Occipital lobe (tissue), 2 donors: Measurements from ENCODE around the gene KIF26B. TPM values are rescaled to one million over a fixed set of nuclear protein-coding genes. Genes with fewer than 3 reads are reported as not detected.
"Not testable (repeated sequence)": the region's sequence is repeated elsewhere in the genome, so short reads cannot be mapped to it uniquely, and the experiment has no call there.

Experiments
- DNase-seq: peaks from one replicate; lab custom pipeline; 2025; lab: John Stamatoyannopoulos, UW
- total RNA-seq: library from RNA; depleted of rRNA; stranded (reverse); fragments of >200 nt; gene quantifications from one replicate; pipeline ENCODE4 v1.2.3, GENCODE V29; 2014

The KIF26B gene
- total RNA-seq, 1 donor from 2014 or later: 31.7 TPM

- DNase-seq: no peak
Observed at GRCh38 chr1:245693941-245694752, 539.4 kb downstream of the KIF26B start.

DNA sequence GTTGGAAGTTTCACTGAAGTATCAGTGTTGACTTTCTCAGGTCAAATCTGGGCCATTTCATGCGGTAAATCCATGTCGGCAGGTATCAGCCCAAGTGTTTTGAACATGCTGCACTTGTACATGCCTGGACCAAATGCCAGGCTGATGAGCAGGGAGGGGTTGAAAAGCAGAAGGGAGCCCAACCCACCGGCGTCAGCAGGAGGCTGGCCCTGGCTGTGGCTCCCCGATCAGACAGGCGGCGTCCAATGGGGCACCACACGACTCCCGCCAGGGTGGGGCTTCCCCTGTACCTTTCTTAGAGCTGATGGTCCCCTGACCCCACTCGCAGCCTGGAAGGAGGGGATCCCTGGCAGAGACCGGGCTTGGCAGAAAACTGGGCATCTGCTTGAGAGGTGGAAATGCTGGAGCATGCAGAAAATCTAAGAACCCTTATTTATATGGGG is 540.0 kb downstream of the KIF26B start:
- DNase-seq: no peak

- DNase-seq: no peak
Observed at GRCh38 chr1:245695211-245695610, 540.4 kb downstream of the KIF26B start.

DNA sequence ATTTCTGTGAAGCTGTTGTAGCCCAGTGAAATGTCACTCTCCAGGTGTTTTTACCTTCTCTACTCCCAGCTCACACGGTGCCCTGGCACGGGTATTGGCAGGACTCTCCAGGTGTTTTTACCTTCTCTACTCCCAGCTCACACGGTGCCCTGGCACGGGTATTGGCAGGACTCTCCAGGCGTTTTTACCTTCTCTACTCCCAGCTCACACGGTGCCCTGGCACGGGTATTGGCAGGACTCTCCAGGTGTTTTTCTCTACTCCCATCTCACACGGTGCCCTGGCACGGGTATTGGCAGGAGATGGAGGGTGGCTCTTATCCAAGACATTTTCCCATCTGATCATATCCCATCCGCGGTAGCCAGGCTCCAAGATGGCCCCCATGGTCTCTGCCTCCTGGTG is 540.9 kb downstream of the KIF26B start:
- DNase-seq: not testable (repeated sequence)

DNA sequence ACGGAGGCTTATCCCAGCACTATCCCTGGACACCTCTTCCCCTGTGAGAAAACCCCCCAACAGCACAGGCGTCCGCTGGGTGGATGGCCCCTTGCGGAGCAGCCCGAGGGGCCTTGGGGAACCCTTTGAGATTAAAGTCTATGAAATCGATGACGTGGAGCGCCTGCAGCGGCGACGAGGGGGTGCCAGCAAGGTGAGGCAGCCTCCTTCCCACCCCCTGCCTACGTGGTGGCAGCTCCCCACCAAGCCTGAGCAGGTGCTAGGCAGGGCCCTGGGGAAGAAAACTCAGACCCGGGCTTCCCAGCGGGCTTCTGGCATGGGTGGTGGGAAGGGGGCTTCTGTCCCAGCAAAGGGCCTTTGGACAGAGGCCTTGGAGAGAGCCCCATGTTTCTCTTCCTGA is 543.3 kb downstream of the KIF26B start:
- DNase-seq: no peak

GRCh38 chr1:245698860-245699259 is 544.1 kb downstream of the KIF26B start:
- DNase-seq: no peak

DNA sequence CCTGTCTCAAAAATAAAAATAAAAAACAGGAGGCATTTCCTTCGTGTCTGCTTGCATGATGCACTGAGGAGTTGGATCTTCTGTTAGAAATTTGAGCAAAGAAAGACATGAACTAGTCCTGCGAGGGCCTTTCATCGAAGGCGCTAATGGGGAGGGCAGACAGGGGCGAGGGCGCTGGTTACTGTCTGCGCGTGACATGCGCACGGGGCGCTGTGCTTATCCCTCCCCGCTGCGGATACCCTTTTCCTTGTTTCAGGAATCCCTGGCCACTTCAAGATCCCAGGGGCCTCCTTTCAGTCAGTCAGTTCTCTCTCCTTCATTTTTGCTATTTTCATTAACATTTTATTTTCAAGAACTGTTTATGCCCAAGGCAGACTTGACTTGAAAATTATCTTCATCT is 545.8 kb downstream of the KIF26B start:
- DNase-seq: no peak

- no peak for DNase-seq
Observed at GRCh38 chr1:245701631-245702030, 546.8 kb downstream of the KIF26B start.

DNA sequence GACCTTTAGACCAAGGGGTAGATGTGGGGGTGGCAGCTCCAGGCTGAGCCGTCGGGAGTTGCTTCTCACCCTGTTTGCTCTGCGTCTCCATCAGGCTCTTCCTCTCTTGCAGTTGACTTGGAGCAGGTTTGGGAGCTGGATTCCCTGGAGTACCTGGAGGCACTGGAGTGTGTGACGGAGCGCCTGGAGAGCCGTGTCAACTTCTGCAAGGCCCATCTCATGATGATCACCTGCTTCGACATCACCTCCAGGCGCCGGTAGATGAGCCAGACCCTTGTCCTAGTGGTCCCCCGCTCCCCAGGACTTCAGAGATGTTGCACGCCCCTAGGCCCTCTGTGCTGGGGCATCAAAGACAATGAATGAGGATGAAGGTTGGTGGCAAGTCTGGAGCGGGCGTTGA is 547.6 kb downstream of the KIF26B start:
- DNase-seq: no peak

GRCh38 chr1:245704341-245704740 is 549.6 kb downstream of the KIF26B start:
- DNase-seq: no peak

DNA sequence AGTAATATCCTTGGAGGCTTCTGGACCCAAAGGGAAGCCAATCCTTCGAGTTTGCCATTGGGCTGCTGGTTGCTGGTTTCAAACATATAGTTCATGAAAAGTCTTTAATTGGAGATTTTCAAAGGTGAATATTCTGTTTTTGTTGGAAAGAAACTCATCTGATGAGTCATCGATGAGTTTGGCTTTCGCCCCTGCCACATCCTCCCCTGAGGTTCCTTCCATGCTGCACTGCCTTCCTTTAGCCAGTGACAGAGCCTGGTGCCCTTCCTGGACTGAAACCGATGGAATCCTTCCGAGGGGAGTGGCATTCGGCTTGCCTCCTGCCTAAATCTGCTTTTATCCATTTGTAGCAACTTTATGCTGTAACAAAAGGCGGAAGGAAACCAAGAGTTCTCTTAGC is 550.0 kb downstream of the KIF26B start:
- DNase-seq: no peak

- no peak for DNase-seq
Observed at GRCh38 chr1:245707941-245708340, 553.2 kb downstream of the KIF26B start.

GRCh38 chr1:245710961-245711903 is 556.4 kb downstream of the KIF26B start:
- no peak for DNase-seq

GRCh38 chr1:245714027-245714426 is 559.2 kb downstream of the KIF26B start:
- DNase-seq: not testable (repeated sequence)

DNA sequence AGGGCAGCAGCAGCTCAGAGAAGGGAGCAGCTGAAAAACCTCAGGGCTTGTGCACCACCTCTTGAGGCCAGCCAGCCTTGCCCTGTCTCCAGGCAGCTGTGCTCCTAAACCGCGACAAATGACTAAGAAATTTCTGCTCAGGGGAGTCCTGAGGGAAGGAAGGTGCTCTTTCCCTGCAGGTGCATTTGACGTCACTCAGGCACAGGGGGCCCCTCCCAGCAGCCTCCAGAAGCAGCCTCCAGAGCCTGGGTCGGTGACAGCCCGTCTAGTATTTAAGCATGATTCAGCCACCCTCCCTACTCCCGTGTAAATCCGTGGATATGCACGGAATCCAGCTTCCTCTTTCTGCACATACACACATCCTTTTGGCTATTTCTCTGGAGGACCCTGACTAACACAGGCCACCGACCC is 560.5 kb downstream of the KIF26B start:
- no peak for DNase-seq

DNA sequence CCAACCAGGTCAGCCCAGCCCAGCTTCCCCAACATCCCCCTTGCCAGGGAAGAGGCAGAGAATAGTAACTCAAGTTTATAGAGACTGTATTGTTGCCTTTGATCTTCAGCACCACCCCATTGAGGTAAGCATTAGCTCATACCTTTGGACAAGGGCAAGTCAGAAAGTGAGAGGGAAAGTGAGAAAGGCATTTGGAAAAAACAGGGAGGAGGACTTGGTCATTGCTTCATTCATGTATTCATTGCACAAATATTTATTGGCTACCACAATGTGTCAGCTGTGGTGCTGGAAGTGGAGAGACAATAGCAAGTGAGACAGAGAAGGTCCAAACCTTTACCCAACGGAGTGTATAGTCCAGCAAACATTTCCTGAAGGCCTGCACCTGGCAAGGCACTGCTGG is 561.2 kb downstream of the KIF26B start:
- no peak for DNase-seq

- DNase-seq: no peak
Observed at GRCh38 chr1:245716561-245716960, 561.8 kb downstream of the KIF26B start.

GRCh38 chr1:245717611-245718010 is 562.8 kb downstream of the KIF26B start:
- DNase-seq: no peak

GRCh38 chr1:245718123-245718522 is 563.3 kb downstream of the KIF26B start:
- no peak for DNase-seq

GRCh38 chr1:245718951-245719350 is 564.2 kb downstream of the KIF26B start:
- DNase-seq: no peak

DNA sequence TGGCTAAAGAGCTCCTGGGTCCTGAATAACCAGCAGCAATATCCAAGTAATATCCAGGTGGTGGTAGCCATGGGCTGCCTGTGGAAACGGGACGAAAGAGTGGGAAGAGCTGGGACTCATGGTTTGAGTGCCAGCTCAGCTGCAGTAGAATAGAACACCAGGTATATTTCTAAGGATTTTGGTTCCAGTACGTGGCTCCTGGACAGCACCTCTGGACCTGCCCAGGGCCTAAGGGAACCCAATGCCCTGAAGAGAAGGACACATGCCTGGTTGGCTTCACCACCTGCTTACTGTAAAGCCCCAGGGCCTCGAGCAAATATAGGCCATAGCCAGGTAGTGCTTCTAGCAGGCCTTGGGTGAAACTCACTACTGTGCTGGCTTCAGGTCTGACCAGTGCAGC is 566.7 kb downstream of the KIF26B start:
- no peak for DNase-seq

GRCh38 chr1:245728035-245728434 is 573.2 kb downstream of the KIF26B start:
- DNase-seq: not testable (repeated sequence)
